ENCODE results near the gene FKBP10. TPM values are rescaled to one million over a fixed set of nuclear protein-coding genes. Genes with fewer than 3 reads are reported as not detected.
A peak's percentile ranks its signal among the peaks of the same experiment; 100 is the strongest.
"Not testable (repeated sequence)": the region's sequence is repeated elsewhere in the genome, so short reads cannot be mapped to it uniquely, and the experiment has no call there.

Gene FKBP10
- total RNA-seq (2014; rRNA removed; shearing (Covaris generic)), result 90.7 and 91.9 TPM in 2 replicates

GRCh38 chr17:41812381-41813151 lies at the start of gene FKBP10:
FKBP10 (plus strand) TSS chr17:41813004; CDS start chr17:41813035, 31 bp downstream.
- DNase-seq (ENCODE audit: low spot score), result peak; percentile 84

GRCh38 chr17:41763327-41763726 lies 49.5 kb upstream of the FKBP10 start:
- no peak for DNase-seq (ENCODE audit: low spot score)

GRCh38 chr17:41766135-41766534 lies 46.7 kb upstream of the FKBP10 start:
- no peak for DNase-seq (ENCODE audit: low spot score)

GRCh38 chr17:41767324-41768042 lies 45.3 kb upstream of the FKBP10 start:
- DNase-seq (ENCODE audit: low spot score), result no peak

GRCh38 chr17:41768682-41769288 lies 44.0 kb upstream of the FKBP10 start:
- DNase-seq (ENCODE audit: low spot score), result no peak

GRCh38 chr17:41769346-41769862 lies 43.4 kb upstream of the FKBP10 start:
- no peak for DNase-seq (ENCODE audit: low spot score)

- no peak for DNase-seq (ENCODE audit: low spot score)
Observed at GRCh38 chr17:41769985-41770384, 42.8 kb upstream of the FKBP10 start.

- DNase-seq (ENCODE audit: low spot score), result no peak
Observed at GRCh38 chr17:41771389-41772206, 41.2 kb upstream of the FKBP10 start.

GRCh38 chr17:41772218-41772585 lies 40.6 kb upstream of the FKBP10 start:
- no peak for DNase-seq (ENCODE audit: low spot score)

- DNase-seq (ENCODE audit: low spot score), result no peak
Observed at GRCh38 chr17:41772586-41773189, 40.1 kb upstream of the FKBP10 start.

GRCh38 chr17:41773190-41773588 lies 39.6 kb upstream of the FKBP10 start:
- DNase-seq (ENCODE audit: low spot score), result peak; percentile 94

- no peak for DNase-seq (ENCODE audit: low spot score)
Observed at GRCh38 chr17:41773731-41774193, 39.0 kb upstream of the FKBP10 start.

- no peak for DNase-seq (ENCODE audit: low spot score)
Observed at GRCh38 chr17:41775394-41776226, 37.2 kb upstream of the FKBP10 start.

- not testable (repeated sequence) for DNase-seq (ENCODE audit: low spot score)
Observed at GRCh38 chr17:41776262-41776900, 36.4 kb upstream of the FKBP10 start.

GRCh38 chr17:41777157-41777573 lies 35.6 kb upstream of the FKBP10 start:
- DNase-seq (ENCODE audit: low spot score), result peak; percentile 48

GRCh38 chr17:41777574-41778188 lies 35.1 kb upstream of the FKBP10 start:
- DNase-seq (ENCODE audit: low spot score), result peak; percentile 93

GRCh38 chr17:41779954-41780353 lies 32.9 kb upstream of the FKBP10 start:
- DNase-seq (ENCODE audit: low spot score), result no peak

- no peak for DNase-seq (ENCODE audit: low spot score)
Observed at GRCh38 chr17:41781404-41782110, 31.2 kb upstream of the FKBP10 start.
